ENCODE results near the gene IRX3. TPM values are rescaled to one million over a fixed set of nuclear protein-coding genes. Genes with fewer than 3 reads are reported as not detected.

IRX3 gene
- total RNA-seq, 4 donors from 2014 or later: 79.7 to 181 (median 150) TPM

DNA sequence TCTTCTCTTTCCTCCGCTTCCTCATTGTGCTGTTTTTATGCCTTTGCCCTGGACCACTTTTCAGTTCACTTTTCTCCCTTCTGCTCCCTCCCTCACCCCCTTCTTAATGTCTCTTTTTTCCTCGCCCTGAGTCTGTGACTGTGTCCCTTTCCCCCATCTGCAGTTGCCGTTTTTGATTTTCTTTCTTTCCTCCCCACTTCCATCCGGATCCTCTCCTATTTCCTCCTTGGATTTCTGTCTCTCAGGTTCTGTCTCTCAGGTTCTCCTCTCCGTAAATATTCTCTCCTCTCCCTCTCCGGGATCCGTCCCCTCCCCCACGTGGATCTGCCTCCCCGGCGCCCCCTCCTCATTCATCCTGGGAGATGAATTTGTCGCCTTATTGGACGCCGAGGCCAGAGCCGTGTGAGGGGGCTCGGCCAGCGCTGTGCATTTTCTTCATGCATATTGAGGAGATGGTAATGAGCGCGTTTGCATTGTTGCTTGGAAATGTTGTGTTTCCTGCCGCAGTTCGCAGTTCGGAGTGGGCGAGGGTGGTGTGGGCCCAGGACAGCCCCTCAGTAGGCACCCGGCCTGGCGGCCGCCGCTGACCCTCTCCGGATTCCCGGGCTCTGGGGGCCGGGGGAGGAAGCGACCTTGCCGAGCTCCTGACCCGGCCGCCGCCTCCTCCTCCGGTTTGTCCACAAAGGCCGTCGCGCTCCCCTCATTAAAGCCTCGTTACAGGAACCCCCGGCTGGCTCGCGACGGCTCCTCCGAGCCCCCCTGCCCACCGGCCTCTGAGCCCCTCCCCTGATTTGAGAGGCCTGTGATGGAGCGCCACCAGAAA lies 4.5 kb upstream of the IRX3 start:
- 71 to 76% methylated on average over 42 to 46 of the region's 46 CpGs for WGBS, 2 donors
- intact Hi-C loops (cut with DNase I; ENCODE audit: low total_unique reads): no loop called here
- TF ChIP-seq, protein P1, sequence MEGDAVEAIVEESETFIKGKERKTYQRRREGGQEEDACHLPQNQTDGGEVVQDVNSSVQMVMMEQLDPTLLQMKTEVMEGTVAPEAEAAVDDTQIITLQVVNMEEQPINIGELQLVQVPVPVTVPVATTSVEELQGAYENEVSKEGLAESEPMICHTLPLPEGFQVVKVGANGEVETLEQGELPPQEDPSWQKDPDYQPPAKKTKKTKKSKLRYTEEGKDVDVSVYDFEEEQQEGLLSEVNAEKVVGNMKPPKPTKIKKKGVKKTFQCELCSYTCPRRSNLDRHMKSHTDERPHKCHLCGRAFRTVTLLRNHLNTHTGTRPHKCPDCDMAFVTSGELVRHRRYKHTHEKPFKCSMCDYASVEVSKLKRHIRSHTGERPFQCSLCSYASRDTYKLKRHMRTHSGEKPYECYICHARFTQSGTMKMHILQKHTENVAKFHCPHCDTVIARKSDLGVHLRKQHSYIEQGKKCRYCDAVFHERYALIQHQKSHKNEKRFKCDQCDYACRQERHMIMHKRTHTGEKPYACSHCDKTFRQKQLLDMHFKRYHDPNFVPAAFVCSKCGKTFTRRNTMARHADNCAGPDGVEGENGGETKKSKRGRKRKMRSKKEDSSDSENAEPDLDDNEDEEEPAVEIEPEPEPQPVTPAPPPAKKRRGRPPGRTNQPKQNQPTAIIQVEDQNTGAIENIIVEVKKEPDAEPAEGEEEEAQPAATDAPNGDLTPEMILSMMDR (IDR thresholded peaks at IDR 0.05): no peak
- TF ChIP-seq POLR2A (IDR thresholded peaks at IDR 0.05): no peak
- H3K4me3 ChIP-seq (ENCODE audit: low read depth, poor library complexity, severe bottlenecking): no peak overlapping the region
- no peak for DNase-seq (ENCODE audit: low spot score in 2 of 2)

DNA sequence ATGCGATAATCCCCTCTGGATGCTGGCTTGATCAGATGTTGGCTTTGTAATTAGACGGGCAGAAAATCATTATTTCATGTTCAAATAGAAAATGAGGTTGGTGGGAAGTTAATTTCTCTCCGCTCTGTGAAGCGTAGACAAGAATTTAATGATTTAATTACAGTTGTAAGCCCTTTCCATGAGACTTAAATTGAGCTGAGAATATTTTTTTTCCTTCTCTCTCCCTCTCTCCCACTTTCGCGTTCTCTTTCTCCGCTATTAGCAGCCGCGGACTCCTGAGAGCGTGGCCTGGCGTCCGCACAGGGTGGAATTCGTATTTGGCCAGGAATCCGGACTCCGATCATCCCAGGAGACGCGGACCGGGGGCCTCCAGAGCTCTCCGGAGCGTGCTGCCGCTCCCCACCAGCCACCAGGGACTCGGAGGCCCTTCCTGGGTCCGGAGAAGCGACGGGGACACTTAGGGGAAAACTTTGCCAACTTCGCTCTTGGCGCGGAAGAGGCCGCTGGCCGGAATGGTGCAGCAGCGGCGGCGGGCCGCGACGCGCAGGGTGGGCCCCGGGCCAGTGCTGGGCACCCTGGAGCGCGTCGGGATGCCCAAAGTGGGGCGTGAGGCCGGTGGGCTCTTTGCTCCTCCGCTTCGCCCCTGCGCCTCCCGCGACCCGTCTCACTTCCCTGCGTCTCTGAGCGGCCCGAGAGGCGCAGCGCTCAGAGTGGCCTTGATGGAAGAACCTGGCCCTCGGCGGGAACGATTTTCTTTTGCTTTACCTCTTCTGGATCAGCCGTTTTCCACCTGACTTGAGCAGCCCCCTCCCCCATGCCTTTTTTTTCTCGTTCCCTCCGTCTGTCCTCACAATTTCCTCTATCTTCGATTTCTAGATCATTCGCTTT lies 3.6 kb upstream of the IRX3 start:
- H3K4me3 ChIP-seq (ENCODE audit: low read depth, poor library complexity, severe bottlenecking): no peak overlapping the region
- no peak for TF ChIP-seq POLR2A (IDR thresholded peaks at IDR 0.05)
- intact Hi-C loops (cut with DNase I; ENCODE audit: low total_unique reads): loop anchor here (10.0 kb wide), 1 partner anchor 645 kb away; the partner anchor contains the start of gene IRX5
- no peak for DNase-seq (ENCODE audit: low spot score in 2 of 2)
- WGBS, 2 donors: 65 to 74% methylated on average over 43 to 53 of the region's 62 CpGs

GRCh38 chr16:54289242-54289944 lies 2.8 kb upstream of the IRX3 start:
- no peak for DNase-seq (ENCODE audit: low spot score in 2 of 2)
- 67 to 76% methylated on average over 55 to 57 of the region's 57 CpGs for WGBS, 2 donors
- no peak for TF ChIP-seq POLR2A (IDR thresholded peaks at IDR 0.05)
- TF ChIP-seq, protein P1 (IDR thresholded peaks at IDR 0.05): no peak
- intact Hi-C loops (cut with DNase I; ENCODE audit: low total_unique reads): loop anchor here (10.0 kb wide), 1 partner anchor 645 kb away; the partner anchor contains the start of gene IRX5
- no peak overlapping the region for H3K4me3 ChIP-seq (ENCODE audit: low read depth, poor library complexity, severe bottlenecking)

- TF ChIP-seq, protein P1 (IDR thresholded peaks at IDR 0.05): no peak
- TF ChIP-seq POLR2A (IDR thresholded peaks at IDR 0.05): no peak
- no peak for DNase-seq (ENCODE audit: low spot score in 2 of 2)
- H3K4me3 ChIP-seq (ENCODE audit: low read depth, poor library complexity, severe bottlenecking): no peak overlapping the region
- intact Hi-C loops (cut with DNase I; ENCODE audit: low total_unique reads): loop anchor here (10.0 kb wide), 1 partner anchor 646 kb away; the partner anchor contains the start of gene IRX5
- WGBS, 2 donors: 67 to 74% methylated on average over 25 of the region's 25 CpGs
Measured at GRCh38 chr16:54288835-54289241, 2.3 kb upstream of the IRX3 start.

DNA sequence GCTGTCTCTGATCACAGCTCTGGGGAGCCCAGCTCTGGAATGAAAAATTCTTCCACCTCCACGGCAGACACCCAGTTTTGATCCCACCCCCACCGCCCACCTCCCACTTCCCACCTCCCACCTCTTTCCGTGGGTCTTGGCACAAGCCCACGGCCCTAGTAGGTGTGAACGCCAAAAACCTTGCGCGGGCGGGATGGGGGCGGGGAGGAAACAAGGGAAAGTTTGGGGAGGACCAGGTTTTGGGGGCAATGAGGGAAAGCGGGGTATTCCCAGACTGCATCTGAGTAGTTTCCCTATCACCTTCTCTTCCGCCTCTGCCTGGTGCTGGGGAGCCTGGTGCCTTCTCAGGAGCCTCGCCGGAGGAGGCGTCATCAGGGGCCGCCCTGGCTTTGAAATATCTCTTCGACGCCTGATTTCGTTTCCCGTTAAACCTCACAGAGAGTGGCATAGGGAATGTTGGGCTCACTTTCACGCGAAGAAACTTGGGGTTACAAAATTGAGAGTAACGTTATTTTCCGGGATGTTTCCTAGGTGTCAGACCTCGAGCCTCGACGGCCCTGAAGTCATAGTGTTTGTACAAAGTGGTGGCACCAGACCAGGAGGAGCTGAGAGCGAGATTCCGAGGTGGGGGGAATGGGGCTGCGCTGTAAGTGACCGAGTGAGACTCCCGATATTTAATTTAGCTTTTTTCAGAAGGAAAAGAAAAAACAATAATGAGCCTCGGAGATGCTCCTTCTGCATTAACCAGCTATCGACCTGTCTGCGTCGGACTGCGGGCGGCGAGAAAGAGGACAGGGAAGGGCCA lies 1.6 kb upstream of the IRX3 start:
- H3K4me3 ChIP-seq (ENCODE audit: low read depth, poor library complexity, severe bottlenecking): no peak overlapping the region
- TF ChIP-seq POLR2A (IDR thresholded peaks at IDR 0.05): no peak
- TF ChIP-seq, protein P1 (IDR thresholded peaks at IDR 0.05): no peak
- intact Hi-C loops (cut with DNase I; ENCODE audit: low total_unique reads): loop anchor here (10.0 kb wide), 1 partner anchor 647 kb away; the partner anchor contains the start of gene IRX5
- DNase-seq (ENCODE audit: low spot score in 2 of 2): no peak
- 69 to 74% methylated on average over 38 of the region's 38 CpGs for WGBS, 2 donors

Measured in lower leg skin (tissue), 4 donors.